Mesodermal cell (in vitro differentiated cells): ENCODE data around the gene CAPN7.

Experiments used
- H3K27ac ChIP-seq: 2 replicates; pipeline ENCODE4 v1.7.0; 2013; ENCODE audit warnings: mild to moderate bottlenecking, low read depth, low read length, moderate library complexity; ENCODE audit not compliant: severe bottlenecking
- H3K36me3 ChIP-seq: 2 replicates; pipeline ENCODE4 v1.7.1; 2013; ENCODE audit warnings: mild to moderate bottlenecking, low read length, moderate library complexity; ENCODE audit not compliant: control insufficient read depth, insufficient read depth
- H3K4me1 ChIP-seq: one replicate; pipeline ENCODE4 v1.7.1; 2013; ENCODE audit warnings: mild to moderate bottlenecking, low read length; ENCODE audit not compliant: insufficient read depth, control insufficient read depth, poor library complexity, severe bottlenecking
- H3K4me3 ChIP-seq: 2 replicates; pipeline ENCODE4 v1.7.0; 2013; ENCODE audit warnings: low read length, control low read depth, mild to moderate bottlenecking; ENCODE audit not compliant: insufficient read depth, poor library complexity, severe bottlenecking; ENCODE audit errors: extremely low read depth
- H3K9me3 ChIP-seq: 2 replicates; pipeline ENCODE4 v1.7.1; 2013; ENCODE audit warnings: mild to moderate bottlenecking, low read length, moderate library complexity; ENCODE audit not compliant: control insufficient read depth
- WGBS, 2 experiments: methylation state at CpG; one replicate each; pipeline ENCODE4 v1.1.5; 2013; ENCODE audit warnings: missing lambda C conversion rate in 2 of 2; ENCODE audit not compliant: insufficient coverage in 2 of 2; 5-methylcytosine and 5-hydroxymethylcytosine counted together

The CAPN7 gene

GRCh38 chr3:15199493-15200105 is 6.4 kb upstream of the CAPN7 start:
- 92 to 100% methylated on average over 7 of the region's 10 CpGs for WGBS, 2 experiments
- Histone ChIP-seq H3K4me3 (no peak overlapping the region), H3K9me3 (no peaks in the 10 kb centered on the region), H3K27ac (no peak overlapping the region), H3K4me1 (peaks cover 8% of the 10 kb centered on the region), H3K36me3 (no peaks in the 10 kb centered on the region)

- no peaks in the 10 kb centered on the region for H3K9me3 ChIP-seq
- 63 to 100% methylated on average over 1 to 2 of the region's 3 CpGs for WGBS, 2 experiments
- H3K4me3 ChIP-seq, result no peak overlapping the region
- peaks cover 4% of the 10 kb centered on the region for H3K36me3 ChIP-seq
- no peak overlapping the region for H3K27ac ChIP-seq
- H3K4me1 ChIP-seq, result peaks cover 12% of the 10 kb centered on the region
Observed at GRCh38 chr3:15204005-15204404, 2.0 kb upstream of the CAPN7 start.

- Histone ChIP-seq H3K4me1 (peaks cover 12% of the 10 kb centered on the region), H3K36me3 (peaks cover 11% of the 10 kb centered on the region), H3K9me3 (no peaks in the 10 kb centered on the region), H3K4me3 (peak overlapping the region; percentile 90), H3K27ac (peak overlapping the region; percentile 62)
- WGBS, 2 experiments, result 19% methylated on average over 2 of the region's 3 CpGs; no CpG with 5 or more reads in 1 of the 2 experiments
Observed at GRCh38 chr3:15205482-15205933, 538 bp upstream of the CAPN7 start.

GRCh38 chr3:15206662-15207576 is 873 bp downstream of the CAPN7 start:
- peak overlapping the region; percentile 90 for H3K4me3 ChIP-seq
- H3K27ac ChIP-seq, result peak overlapping the region; percentile 88
- peaks cover 12% of the 10 kb centered on the region for H3K4me1 ChIP-seq
- 2 to 16% methylated on average over 19 to 24 of the region's 30 CpGs for WGBS, 2 experiments
- H3K9me3 ChIP-seq, result no peaks in the 10 kb centered on the region
- peaks cover 23% of the 10 kb centered on the region for H3K36me3 ChIP-seq

- Histone ChIP-seq H3K27ac (no peak overlapping the region), H3K4me1 (peaks cover 12% of the 10 kb centered on the region), H3K4me3 (peak overlapping the region; percentile 90), H3K36me3 (peaks cover 33% of the 10 kb centered on the region), H3K9me3 (no peaks in the 10 kb centered on the region)
- WGBS, 2 experiments, result 86 to 100% methylated on average over 2 of the region's 5 CpGs
Observed at GRCh38 chr3:15207836-15208504, 1.9 kb downstream of the CAPN7 start.

- H3K4me1 ChIP-seq, result no peaks in the 10 kb centered on the region
- H3K36me3 ChIP-seq, result peaks cover 70% of the 10 kb centered on the region
- no peak overlapping the region for H3K27ac ChIP-seq
- no peaks in the 10 kb centered on the region for H3K9me3 ChIP-seq
- H3K4me3 ChIP-seq, result no peak overlapping the region
Observed at GRCh38 chr3:15211937-15212336, 5.9 kb downstream of the CAPN7 start.

GRCh38 chr3:15214758-15215157 is 8.7 kb downstream of the CAPN7 start:
- no peak overlapping the region for H3K27ac ChIP-seq
- H3K36me3 ChIP-seq, result peaks cover 92% of the 10 kb centered on the region
- no CpG with 5 or more reads among the region's 1 CpG for WGBS, 2 experiments
- no peak overlapping the region for H3K4me3 ChIP-seq
- no peaks in the 10 kb centered on the region for H3K4me1 ChIP-seq
- no peaks in the 10 kb centered on the region for H3K9me3 ChIP-seq

GRCh38 chr3:15215996-15216395 is 9.9 kb downstream of the CAPN7 start:
- Histone ChIP-seq H3K4me1 (no peaks in the 10 kb centered on the region), H3K36me3 (peaks cover 90% of the 10 kb centered on the region), H3K4me3 (no peak overlapping the region), H3K9me3 (no peaks in the 10 kb centered on the region), H3K27ac (no peak overlapping the region)
- 90% methylated on average over 2 of the region's 2 CpGs; no CpG with 5 or more reads in 1 of the 2 experiments for WGBS, 2 experiments

- Histone ChIP-seq H3K9me3 (no peaks in the 10 kb centered on the region), H3K36me3 (peaks cover 89% of the 10 kb centered on the region), H3K4me1 (no peaks in the 10 kb centered on the region), H3K4me3 (no peak overlapping the region), H3K27ac (no peak overlapping the region)
- no CpG with 5 or more reads among the region's 1 CpG for WGBS, 2 experiments
Observed at GRCh38 chr3:15216501-15216900, 10.5 kb downstream of the CAPN7 start.

- Histone ChIP-seq H3K27ac (no peak overlapping the region), H3K4me1 (no peaks in the 10 kb centered on the region), H3K4me3 (no peak overlapping the region), H3K9me3 (no peaks in the 10 kb centered on the region), H3K36me3 (peaks cover 89% of the 10 kb centered on the region)
- WGBS, 2 experiments, result 97 to 100% methylated on average over 2 to 3 of the region's 4 CpGs
Observed at GRCh38 chr3:15217011-15217671, 11.1 kb downstream of the CAPN7 start.
